Transverse colon (tissue), 4 donors: Measurements from ENCODE around the gene BTD.

ENCODE experiments used
- CTCF ChIP-seq, 5 experiments: fragments of 200-600 bp in 3 of 5; fragments of 450-650 bp in 2 of 5; sonication (generic) in 3 of 5; IDR thresholded peaks; 1 replicate in 2 of 5; 2 replicates in 3 of 5; pipeline ENCODE4 v1.5.1; 2016 to 2017; ENCODE audit warnings: antibody characterized with exemption in 5 of 5, inconsistent platforms in 3 of 5, mild to moderate bottlenecking in 2 of 5, moderate library complexity in 1 of 5
- POLR2AphosphoS5 ChIP-seq, 3 donors: sonication (generic); formaldehyde crosslinking; IDR thresholded peaks; one replicate each; pipeline ENCODE4 v1.6.1; 2016; ENCODE audit warnings: antibody characterized with exemption in 3 of 3

- TF ChIP-seq CTCF (IDR thresholded peaks at IDR 0.05) (no peak), POLR2AphosphoS5 (IDR thresholded peaks at IDR 0.05) (no peak)
Observed at GRCh38 chr3:15623535-15624440, 22.2 kb downstream of the BTD start.
